NCI-H345 treated with DMSO at 0.1 percent for 48 hours (cell line): ENCODE data around the gene UCP1.

Source experiments
- DNase-seq: peaks from one replicate; lab custom pipeline; 2025; ENCODE audit not compliant: unreplicated experiment; lab: John Stamatoyannopoulos, UW

Gene UCP1

GRCh38 chr4:140568507-140569306 lies at the start of gene UCP1:
UCP1 (minus strand) TSS chr4:140568961; CDS start chr4:140568729, 232 bp downstream.
- DNase-seq, result no peak

GRCh38 chr4:140617499-140618248 lies 48.9 kb upstream of the UCP1 start:
- DNase-seq, result no peak

DNA sequence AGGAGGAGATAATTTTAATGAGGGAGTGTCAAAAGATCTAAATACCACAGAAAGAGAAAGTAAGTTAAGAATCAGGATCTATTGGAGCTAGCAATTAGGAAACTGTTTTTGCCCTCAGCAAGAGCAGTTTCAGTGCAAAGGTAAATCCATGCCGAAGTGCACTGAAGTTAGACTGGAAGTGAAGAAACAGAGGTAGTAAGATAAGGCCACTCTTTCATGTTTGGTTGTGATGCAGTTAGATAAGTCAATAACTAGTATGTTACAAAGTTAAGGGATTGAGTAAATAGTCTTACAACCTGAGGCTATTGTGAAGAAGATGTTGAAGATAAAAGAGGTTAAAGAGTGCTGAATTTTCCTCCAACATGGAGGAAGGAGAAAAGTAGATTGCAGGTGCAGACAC lies 46.7 kb upstream of the UCP1 start:
- DNase-seq, result no peak

GRCh38 chr4:140612357-140612756 lies 43.6 kb upstream of the UCP1 start:
- no peak for DNase-seq

DNA sequence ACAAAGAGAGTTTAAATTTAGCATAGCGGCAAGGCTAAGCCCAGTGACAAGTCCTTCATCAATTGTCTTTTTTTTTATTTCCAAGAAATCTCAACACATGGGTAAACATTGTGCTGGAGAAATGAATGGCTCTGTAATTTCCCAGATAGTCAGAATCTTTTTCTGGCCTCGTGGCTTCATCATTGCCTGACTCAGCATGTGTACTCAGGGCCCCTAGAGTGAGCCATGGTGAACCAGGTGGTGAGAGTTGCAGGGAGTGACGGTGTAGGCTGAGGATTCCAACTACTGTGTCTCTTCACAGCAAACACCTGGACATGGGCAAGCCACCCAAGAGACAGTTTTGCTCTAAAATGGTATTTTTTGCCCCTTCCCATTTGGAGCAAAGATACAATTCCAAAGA lies 43.1 kb upstream of the UCP1 start:
- DNase-seq, result no peak

- DNase-seq, result peak; percentile 47
Observed at GRCh38 chr4:140609548-140610425, 41.0 kb upstream of the UCP1 start.

- DNase-seq, result no peak
Observed at GRCh38 chr4:140607852-140608251, 39.1 kb upstream of the UCP1 start.

GRCh38 chr4:140604544-140604943 lies 35.8 kb upstream of the UCP1 start:
- DNase-seq, result no peak

GRCh38 chr4:140603286-140603685 lies 34.5 kb upstream of the UCP1 start:
- no peak for DNase-seq

DNA sequence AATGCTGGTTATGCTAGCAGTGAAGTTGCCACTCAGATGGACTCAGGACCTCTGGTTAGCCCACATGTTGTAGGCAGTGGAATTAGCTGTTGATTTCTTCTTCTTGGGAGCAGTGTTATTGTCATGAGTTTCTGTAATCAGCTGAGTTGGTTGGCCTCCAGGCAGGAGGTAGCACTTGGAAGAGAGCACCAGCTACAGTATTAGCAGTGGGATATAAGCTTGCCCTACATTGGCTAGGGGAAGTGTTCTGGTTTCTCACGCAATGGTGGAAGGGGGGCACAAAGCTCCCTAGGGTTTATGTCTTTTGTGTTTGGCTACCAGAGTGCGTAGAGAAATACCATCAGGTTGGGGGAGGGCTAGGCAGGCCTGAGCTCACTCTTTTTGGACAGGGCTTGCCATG lies 34.0 kb upstream of the UCP1 start:
- DNase-seq, result no peak

GRCh38 chr4:140600408-140600807 lies 31.6 kb upstream of the UCP1 start:
- no peak for DNase-seq

- peak; percentile 42 for DNase-seq
Observed at GRCh38 chr4:140595065-140595464, 26.3 kb upstream of the UCP1 start.

DNA sequence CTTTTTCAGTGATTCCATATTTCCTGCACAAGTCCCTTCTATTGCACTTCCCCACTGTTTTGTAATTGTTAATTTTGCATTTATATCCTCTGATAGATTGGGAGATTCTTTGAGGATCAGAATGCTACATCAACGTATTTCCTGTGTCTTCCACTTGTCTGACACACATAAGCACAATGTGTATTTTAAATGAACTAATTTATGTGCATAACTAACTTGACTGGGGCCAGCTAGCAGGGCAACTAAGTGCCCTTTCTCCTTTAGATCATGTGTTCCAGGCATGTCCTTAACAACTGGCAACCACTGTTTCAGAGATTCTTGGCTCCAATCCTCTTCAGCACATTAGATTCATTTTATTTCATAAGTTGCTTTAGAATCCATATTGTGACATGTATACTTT lies 15.7 kb upstream of the UCP1 start:
- DNase-seq, result no peak

- DNase-seq, result no peak
Observed at GRCh38 chr4:140581078-140581477, 12.3 kb upstream of the UCP1 start.

DNA sequence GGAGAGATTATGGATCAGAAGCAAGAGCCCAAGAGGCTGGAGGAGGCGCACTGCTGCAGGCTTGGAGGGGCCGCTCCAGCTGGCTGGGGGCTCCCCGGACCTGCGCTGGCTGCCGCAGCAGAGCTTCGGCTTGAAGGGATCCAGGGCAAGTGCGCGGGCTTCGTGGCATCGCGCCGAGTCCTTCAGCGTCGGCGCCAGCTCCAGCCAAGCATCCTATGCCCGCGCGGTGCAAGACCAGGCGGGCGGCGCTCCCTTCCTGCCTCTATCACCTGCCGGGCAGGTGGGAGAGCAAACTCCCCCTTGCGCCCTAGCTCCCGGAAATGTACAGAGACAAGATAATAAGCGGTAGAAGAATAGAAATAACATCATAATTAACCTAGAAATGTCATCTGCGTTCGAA lies 10.5 kb upstream of the UCP1 start:
- DNase-seq, result no peak

DNA sequence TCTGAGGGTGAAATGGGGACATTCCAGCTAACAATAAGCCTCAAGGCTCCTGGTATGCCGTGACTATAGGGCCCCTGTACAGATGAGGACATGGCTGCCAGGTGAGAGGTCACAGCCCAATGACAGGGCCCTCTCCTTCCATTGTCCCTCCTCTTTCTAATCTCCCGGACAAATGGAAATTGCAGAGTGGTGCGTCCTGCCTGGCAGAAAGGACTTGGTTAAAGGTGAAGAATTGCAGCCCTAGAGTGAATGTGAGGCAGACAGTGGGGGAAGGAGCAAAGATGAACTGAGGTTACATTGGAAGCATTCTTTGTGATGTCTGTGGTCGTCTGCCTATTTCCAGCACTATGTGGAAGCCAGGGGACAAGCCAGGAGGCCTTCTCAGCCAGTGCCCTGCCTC lies 6.7 kb upstream of the UCP1 start:
- DNase-seq, result no peak

- no peak for DNase-seq
Observed at GRCh38 chr4:140571620-140572019, 2.9 kb upstream of the UCP1 start.

- DNase-seq, result no peak
Observed at GRCh38 chr4:140569307-140569638, 512 bp upstream of the UCP1 start.

DNA sequence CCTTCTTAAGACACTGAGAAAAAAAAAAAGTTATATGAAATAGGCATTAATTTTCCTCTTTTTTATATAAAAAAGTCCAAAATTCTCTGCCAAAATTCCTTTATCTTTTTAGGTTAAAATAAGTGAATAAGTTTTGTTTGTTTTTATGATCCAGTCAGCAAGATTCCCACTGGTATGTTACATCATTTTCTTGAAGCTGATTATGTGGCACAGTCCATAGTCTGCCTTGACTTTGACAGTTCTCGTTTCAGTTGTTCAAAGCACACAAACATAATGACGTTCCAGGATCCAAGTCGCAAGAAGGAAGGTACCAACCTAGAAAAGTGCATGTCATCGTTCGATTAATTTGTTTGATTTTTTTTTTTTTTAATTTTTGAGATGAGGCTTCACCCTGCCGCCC lies 9.1 kb downstream of the UCP1 start:
- no peak for DNase-seq

DNA sequence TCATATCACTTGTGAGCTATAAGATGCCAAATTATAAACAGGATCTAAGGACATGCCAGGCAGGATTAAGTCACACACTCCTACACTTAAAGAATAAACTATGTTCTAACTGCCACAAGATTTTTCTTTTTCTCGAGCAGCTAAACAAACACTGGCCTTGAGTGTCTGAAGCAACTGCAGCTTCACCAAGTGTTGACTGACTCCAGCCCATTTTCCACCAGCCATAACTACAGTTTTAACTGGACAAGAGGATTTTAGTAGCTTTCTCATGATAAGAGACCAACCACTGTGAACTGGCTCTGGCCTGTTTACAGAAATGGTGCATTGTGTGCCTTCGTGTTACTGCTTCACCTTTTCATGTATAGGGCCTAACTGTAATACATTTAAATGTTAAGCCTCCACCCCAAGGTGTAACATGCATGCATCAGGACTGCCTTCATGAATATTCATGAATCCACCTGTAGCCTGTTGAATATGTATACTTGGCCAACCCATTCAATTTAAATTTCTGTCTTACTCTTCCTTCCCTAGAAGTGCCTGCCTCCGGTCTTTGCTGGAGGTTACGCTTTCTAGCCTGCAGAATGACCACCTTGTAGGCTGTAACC lies 10.8 kb downstream of the UCP1 start:
- no peak for DNase-seq

DNA sequence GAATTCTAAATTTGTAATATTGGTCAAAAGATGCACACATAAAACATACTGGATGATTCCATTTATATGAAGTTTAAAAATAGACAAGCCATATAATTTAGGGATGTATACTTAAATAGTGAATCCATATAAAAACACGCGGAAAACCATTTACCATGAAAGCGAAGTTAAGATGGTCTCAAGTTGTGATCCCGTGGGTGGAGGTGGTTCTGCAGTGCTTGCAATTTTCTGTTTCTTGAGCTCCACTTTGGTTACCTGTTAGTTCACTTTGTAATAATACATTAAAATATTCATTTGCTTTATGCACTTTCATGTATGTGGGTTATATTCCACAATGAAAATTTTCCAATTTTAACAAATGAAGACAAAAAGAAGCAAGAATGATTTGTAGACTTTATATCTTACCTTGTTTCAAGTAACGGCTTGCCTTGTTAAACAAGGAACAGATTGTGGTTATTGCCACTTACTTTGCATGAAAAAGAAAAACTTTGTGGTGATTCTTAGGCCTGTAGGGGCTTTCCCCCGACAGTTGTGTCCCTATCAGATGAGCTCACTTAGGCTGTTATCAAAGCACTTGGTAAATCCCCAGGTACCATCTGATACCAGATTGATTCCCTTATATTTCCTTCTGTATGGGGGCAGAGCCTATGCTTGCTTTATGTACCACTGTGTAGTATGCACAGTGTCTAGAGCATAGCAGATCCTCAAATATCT lies 12.2 kb downstream of the UCP1 start:
- no peak for DNase-seq
